Lower lobe of right lung (tissue), 2 donors: Measurements from ENCODE around the gene TTLL9. TPM values are rescaled to one million over a fixed set of nuclear protein-coding genes. Genes with fewer than 3 reads are reported as not detected.
A peak's percentile ranks its signal among the peaks of the same experiment; 100 is the strongest.

Experiments
- ATAC-seq, 2 donors: fragments of 200-7000 bp; cut with Tn5 transposase; one replicate each; pipeline ENCODE4 v1.9.1; 2020 to 2022; ENCODE audit warnings: mild to moderate bottlenecking in 2 of 2, moderate library complexity in 2 of 2
- DNase-seq: peaks from one replicate; pipeline ENCODE4 v3.0.0-alpha.2; 2020
- H3K27ac ChIP-seq: fragments of 200-600 bp; one replicate; pipeline ENCODE4 v1.8.0; 2022
- H3K27me3 ChIP-seq: fragments of 200-600 bp; one replicate; pipeline ENCODE4 v1.8.0; 2022; ENCODE audit warnings: low read depth
- H3K36me3 ChIP-seq: fragments of 200-600 bp; one replicate; pipeline ENCODE4 v1.8.0; 2022; ENCODE audit warnings: mild to moderate bottlenecking
- H3K4me1 ChIP-seq: fragments of 200-600 bp; one replicate; pipeline ENCODE4 v1.8.0; 2022
- H3K4me3 ChIP-seq: fragments of 200-600 bp; one replicate; pipeline ENCODE4 v1.8.0; 2022; ENCODE audit warnings: mild to moderate bottlenecking
- H3K9me3 ChIP-seq: fragments of 200-600 bp; one replicate; pipeline ENCODE4 v1.8.0; 2022
- CTCF ChIP-seq: fragments of 200-600 bp; IDR thresholded peaks from one replicate; pipeline ENCODE4 v1.8.0; 2022; ENCODE audit warnings: antibody characterized with exemption, mild to moderate bottlenecking
- intact Hi-C: fragments of 100-400 bp; cut with DNase I; formaldehyde crosslinking; loops from one replicate; pipeline ENCODE4 v1.11.0; 2022
- total RNA-seq: library from RNA; stranded (reverse); fragmentation: NEBNext Ultra II Directional; extraction: Animal tissue kit (Norgen Biotek cat#: 25700); gene quantifications from one replicate; pipeline ENCODE4 v1.2.1, GENCODE V29; 2021
- donor health status: DM: no; HTN: yes; CAD: no; lungs with severe emphysema.

The TTLL9 gene
- total RNA-seq, 1 donor from 2014 or later, result 5.9 TPM

- no peaks in the 10 kb centered on the region for H3K27me3 ChIP-seq
Measured at GRCh38 chr20:31890646-31891045, 20.2 kb downstream of the TTLL9 start.

GRCh38 chr20:31894980-31895675 lies 24.7 kb downstream of the TTLL9 start:
- Histone ChIP-seq H3K27me3 (no peaks in the 10 kb centered on the region), H3K36me3 (no peaks in the 10 kb centered on the region), H3K4me1 (peaks cover 11% of the 10 kb centered on the region), H3K4me3 (no peak overlapping the region), H3K9me3 (no peaks in the 10 kb centered on the region), H3K27ac (peak overlapping the region; percentile 71)
- intact Hi-C loops, result no loop called here
- peak; percentile 98 to 99 for ATAC-seq
- TF ChIP-seq CTCF, result no peak
- DNase-seq, result peak; percentile 56

More at GRCh38 chr20:31890646-31891045, 20.2 kb downstream of the TTLL9 start:
- Histone ChIP-seq H3K27ac (no peak overlapping the region), H3K4me1 (peaks cover 8% of the 10 kb centered on the region), H3K9me3 (no peaks in the 10 kb centered on the region), H3K36me3 (no peaks in the 10 kb centered on the region), H3K4me3 (no peak overlapping the region)
- no peak for ATAC-seq
- DNase-seq, result no peak
- intact Hi-C loops, result no loop called here
- no peak for TF ChIP-seq CTCF

- Histone ChIP-seq H3K4me1 (peaks cover 11% of the 10 kb centered on the region), H3K36me3 (no peaks in the 10 kb centered on the region), H3K4me3 (no peak overlapping the region), H3K27ac (no peak overlapping the region), H3K27me3 (no peaks in the 10 kb centered on the region), H3K9me3 (no peaks in the 10 kb centered on the region)
- TF ChIP-seq CTCF, result no peak
- ATAC-seq (no peak), DNase-seq (no peak)
- intact Hi-C loops, result no loop called here
Measured at GRCh38 chr20:31896049-31896448, 25.6 kb downstream of the TTLL9 start.

GRCh38 chr20:31897541-31897940 lies 27.1 kb downstream of the TTLL9 start:
- ATAC-seq (no peak), DNase-seq (no peak)
- peaks cover 11% of the 10 kb centered on the region for H3K4me1 ChIP-seq
- H3K4me3 ChIP-seq, result no peak overlapping the region
- H3K36me3 ChIP-seq, result no peaks in the 10 kb centered on the region
- H3K27me3 ChIP-seq, result no peaks in the 10 kb centered on the region
- no peaks in the 10 kb centered on the region for H3K9me3 ChIP-seq
- no peak overlapping the region for H3K27ac ChIP-seq
- intact Hi-C loops, result no loop called here
- no peak for TF ChIP-seq CTCF

GRCh38 chr20:31901615-31902014 lies 31.2 kb downstream of the TTLL9 start:
- no peaks in the 10 kb centered on the region for H3K4me1 ChIP-seq
- ATAC-seq (no peak), DNase-seq (no peak)
- no peak overlapping the region for H3K4me3 ChIP-seq
- intact Hi-C loops, result no loop called here
- TF ChIP-seq CTCF, result no peak
- no peaks in the 10 kb centered on the region for H3K9me3 ChIP-seq
- H3K27ac ChIP-seq, result no peak overlapping the region
- no peaks in the 10 kb centered on the region for H3K36me3 ChIP-seq
- no peaks in the 10 kb centered on the region for H3K27me3 ChIP-seq
